GM12878 (cell line): ENCODE data around the gene ANO10.

Experiments
- ATF3 ChIP-seq: IDR thresholded peaks from 2 replicates; pipeline ENCODE4 v1.6.1; 2011; ENCODE audit warnings: low read depth, mild to moderate bottlenecking, low read length, moderate library complexity, borderline replicate concordance; ENCODE audit errors: extremely low read depth
- BACH1 ChIP-seq: fragments of 450-650 bp; IDR thresholded peaks from 2 replicates; pipeline ENCODE4 v1.6.1; 2017; ENCODE audit warnings: mild to moderate bottlenecking, borderline replicate concordance
- CTCF ChIP-seq, 3 experiments: IDR thresholded peaks in 2 of 3; conservative IDR thresholded peaks in 1 of 3; 2 replicates each; pipeline ENCODE4 v1.5.1; 2011; ENCODE audit warnings: low read depth in 3 of 3, low read length in 3 of 3, mild to moderate bottlenecking in 3 of 3, control low read depth in 2 of 3, moderate library complexity in 2 of 3, inconsistent platforms in 1 of 3, mixed read lengths in 1 of 3; ENCODE audit not compliant: control insufficient read depth in 2 of 3, insufficient read depth in 1 of 3; ENCODE audit errors: extremely low read depth in 1 of 3
- HCFC1 ChIP-seq: fragments of 150-350 bp; IDR thresholded peaks from 2 replicates; pipeline ENCODE4 v1.6.1; 2014; ENCODE audit warnings: low read length
- KAT2A ChIP-seq: conservative IDR thresholded peaks from 2 replicates; pipeline ENCODE4 v1.6.1; 2011; ENCODE audit warnings: low read depth, low read length; ENCODE audit not compliant: control insufficient read depth
- POLR2A ChIP-seq: IDR thresholded peaks from 2 replicates; pipeline ENCODE4 v1.6.1; 2011; ENCODE audit warnings: low read depth, mild to moderate bottlenecking, low read length
- RFX5 ChIP-seq: IDR thresholded peaks from 2 replicates; pipeline ENCODE4 v1.6.1; 2011; ENCODE audit warnings: low read depth, low read length, improper control_type of control experiment
- TAF1 ChIP-seq: IDR thresholded peaks from 2 replicates; pipeline ENCODE4 v1.6.1; 2011; ENCODE audit warnings: mild to moderate bottlenecking, low read depth, low read length, borderline replicate concordance
- ZNF274 ChIP-seq: IDR thresholded peaks from one replicate; pipeline ENCODE4 v1.8.0; 2011; ENCODE audit not compliant: insufficient read length, insufficient read depth
- TF ChIP-seq, protein P1 (sequence below): IDR thresholded peaks from 2 replicates; pipeline ENCODE4 v1.6.1; 2012; ENCODE audit warnings: mild to moderate bottlenecking, low read depth, low read length

- TF ChIP-seq BACH1: no peak
- no peak for TF ChIP-seq TAF1
- TF ChIP-seq, protein P1, sequence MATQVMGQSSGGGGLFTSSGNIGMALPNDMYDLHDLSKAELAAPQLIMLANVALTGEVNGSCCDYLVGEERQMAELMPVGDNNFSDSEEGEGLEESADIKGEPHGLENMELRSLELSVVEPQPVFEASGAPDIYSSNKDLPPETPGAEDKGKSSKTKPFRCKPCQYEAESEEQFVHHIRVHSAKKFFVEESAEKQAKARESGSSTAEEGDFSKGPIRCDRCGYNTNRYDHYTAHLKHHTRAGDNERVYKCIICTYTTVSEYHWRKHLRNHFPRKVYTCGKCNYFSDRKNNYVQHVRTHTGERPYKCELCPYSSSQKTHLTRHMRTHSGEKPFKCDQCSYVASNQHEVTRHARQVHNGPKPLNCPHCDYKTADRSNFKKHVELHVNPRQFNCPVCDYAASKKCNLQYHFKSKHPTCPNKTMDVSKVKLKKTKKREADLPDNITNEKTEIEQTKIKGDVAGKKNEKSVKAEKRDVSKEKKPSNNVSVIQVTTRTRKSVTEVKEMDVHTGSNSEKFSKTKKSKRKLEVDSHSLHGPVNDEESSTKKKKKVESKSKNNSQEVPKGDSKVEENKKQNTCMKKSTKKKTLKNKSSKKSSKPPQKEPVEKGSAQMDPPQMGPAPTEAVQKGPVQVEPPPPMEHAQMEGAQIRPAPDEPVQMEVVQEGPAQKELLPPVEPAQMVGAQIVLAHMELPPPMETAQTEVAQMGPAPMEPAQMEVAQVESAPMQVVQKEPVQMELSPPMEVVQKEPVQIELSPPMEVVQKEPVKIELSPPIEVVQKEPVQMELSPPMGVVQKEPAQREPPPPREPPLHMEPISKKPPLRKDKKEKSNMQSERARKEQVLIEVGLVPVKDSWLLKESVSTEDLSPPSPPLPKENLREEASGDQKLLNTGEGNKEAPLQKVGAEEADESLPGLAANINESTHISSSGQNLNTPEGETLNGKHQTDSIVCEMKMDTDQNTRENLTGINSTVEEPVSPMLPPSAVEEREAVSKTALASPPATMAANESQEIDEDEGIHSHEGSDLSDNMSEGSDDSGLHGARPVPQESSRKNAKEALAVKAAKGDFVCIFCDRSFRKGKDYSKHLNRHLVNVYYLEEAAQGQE: no peak
- TF ChIP-seq CTCF (IDR thresholded peaks at IDR 0.05 in 2 of 3, conservative IDR thresholded peaks at IDR 0.05 in 1 of 3; ENCODE audit: control insufficient read depth in 2 of 3, extremely low read depth in 1 of 3, insufficient read depth in 1 of 3, low read depth in 3 of 3, low read length in 3 of 3): no peak
- no peak for TF ChIP-seq KAT2A
- TF ChIP-seq POLR2A: no peak
- TF ChIP-seq ZNF274: no peak
- no peak for TF ChIP-seq RFX5
- TF ChIP-seq ATF3: no peak
- no peak for TF ChIP-seq HCFC1
These were observed 48.2 kb downstream of the ANO10 start for GRCh38 chr3:43573576-43573975.
